ENCODE data around the gene RAPH1.

Gene RAPH1

GRCh38 chr2:203535078-203535783, at the start of gene RAPH1:
Gene RAPH1 (minus strand): TSS chr2:203535301. CDS start chr2:203495353, 39,948 bp downstream.
- DNase-seq = peak; percentile 79

DNA sequence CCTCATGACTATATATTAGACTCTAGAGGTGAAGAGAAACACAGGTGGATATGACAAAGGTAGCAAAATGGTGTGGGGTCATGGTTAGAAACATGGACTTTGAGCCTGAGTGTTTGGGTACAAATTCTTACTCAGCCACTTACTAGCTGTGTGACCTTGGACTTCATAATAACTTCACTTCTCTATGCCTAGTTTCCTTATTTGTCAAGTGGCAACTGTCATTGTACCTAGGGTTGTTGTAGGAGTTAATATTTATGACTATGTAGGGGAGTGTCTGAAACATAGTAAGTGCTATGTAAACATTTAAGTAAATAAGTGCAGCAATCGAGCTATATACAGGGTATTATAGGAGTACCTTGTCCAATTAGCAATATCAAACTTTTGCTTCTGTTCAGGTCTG, 49.7 kb upstream of the RAPH1 start:
- DNase-seq = peak; percentile 49

DNA sequence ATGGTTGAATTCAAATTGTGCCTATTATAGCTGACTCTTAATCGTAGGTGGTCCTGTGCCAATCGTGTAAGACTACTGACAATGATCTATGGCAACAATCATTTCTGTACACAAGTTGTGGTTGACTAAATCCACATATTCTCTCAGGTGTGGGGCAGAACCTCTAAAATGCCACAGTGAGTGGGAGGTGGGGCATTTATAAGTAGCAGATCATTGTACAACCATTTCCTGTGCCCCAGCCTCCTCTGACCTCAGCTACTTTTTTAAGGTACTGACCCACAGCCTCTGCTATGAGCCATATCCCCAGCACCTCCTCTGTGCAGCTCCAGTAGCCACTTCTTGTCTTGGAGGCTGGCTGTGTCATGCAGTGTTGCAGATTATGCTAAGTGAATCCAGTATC, 48.6 kb upstream of the RAPH1 start:
- DNase-seq = peak; percentile 87

- DNase-seq = no peak
Observed at GRCh38 chr2:203583084-203583695, 48.1 kb upstream of the RAPH1 start.

DNA sequence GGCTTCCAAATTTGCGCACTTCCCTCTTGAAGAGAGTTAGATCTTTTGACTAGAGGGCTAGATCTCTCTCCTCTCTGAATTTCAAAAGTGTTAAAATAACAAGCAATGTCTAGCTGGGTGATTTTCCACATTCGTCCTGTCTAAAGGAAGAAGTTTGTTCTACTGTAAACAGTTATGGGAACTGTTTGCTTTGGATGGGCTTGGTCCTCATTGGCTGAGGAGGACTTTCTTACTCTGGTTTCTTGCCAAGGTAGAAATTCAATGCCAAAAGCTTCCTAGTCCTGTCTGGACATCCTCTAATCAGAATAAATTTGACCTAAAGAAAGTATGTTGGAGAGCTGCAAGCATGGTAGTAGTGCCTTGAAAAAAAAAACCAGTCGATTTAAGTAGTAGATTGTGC, 47.4 kb upstream of the RAPH1 start:
- no peak for DNase-seq

GRCh38 chr2:203580844-203581243, 45.7 kb upstream of the RAPH1 start:
- no peak for DNase-seq

GRCh38 chr2:203579730-203580129, 44.6 kb upstream of the RAPH1 start:
- DNase-seq = no peak

DNA sequence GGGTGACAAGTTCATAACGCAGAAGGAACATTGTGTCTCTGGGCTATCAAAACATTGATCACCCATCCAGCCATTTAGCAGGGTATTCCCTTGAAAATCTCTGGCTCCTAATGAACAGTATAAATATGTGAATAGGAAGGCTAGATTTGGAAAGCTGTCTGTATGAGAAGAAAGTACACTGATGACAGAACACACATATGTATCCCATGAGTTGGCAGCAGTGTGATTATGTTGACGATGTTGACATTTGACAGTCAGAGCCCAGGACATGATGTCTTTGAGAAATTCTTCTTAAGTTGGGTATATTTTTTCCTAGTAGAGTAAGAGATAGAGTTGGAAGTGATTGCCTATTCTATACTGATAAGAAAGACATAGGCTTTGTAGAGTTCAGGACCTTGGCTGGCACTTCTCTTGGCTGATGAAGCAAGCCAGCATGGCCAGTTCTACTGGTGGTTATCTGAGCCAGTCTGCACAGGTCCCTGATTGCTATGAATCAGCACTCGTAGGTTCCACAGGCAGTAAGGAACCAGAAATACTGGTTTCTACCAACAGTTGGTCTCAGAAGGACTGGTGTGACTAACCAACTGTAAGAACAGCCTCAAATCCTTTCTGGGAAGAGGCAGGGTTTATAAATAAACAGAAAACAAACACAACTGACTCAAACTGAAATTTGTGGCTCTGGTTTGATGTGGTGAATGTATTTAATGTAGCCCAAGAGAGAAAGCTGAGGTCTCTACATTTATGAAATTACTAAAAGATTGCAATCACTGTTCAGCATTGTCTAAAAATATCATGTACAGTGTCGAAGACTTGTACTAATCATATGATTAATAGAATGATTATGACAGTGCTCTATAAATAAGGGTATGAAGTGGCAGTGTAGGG, 43.9 kb upstream of the RAPH1 start:
- DNase-seq = peak; percentile 97

- DNase-seq = no peak
Observed at GRCh38 chr2:203574824-203575223, 39.7 kb upstream of the RAPH1 start.

DNA sequence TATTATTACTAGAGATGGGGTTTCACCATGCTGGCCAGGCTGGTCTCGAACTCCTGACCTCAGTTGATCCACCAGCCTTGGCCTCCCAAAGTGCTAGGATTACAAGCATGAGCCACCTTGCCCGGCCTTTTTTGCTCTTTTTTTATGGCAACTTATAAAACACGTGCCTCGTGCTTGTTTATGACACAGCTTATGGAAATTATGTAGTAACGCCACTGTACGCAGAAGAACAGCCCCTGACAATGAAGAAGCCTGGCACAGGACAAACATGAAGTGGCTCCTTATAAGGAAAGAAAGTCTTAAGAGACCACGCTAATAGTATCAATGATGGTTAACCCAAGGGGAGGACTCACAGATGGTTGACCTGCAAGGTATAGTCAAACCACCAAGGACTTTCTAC, 37.2 kb upstream of the RAPH1 start:
- no peak for DNase-seq

DNA sequence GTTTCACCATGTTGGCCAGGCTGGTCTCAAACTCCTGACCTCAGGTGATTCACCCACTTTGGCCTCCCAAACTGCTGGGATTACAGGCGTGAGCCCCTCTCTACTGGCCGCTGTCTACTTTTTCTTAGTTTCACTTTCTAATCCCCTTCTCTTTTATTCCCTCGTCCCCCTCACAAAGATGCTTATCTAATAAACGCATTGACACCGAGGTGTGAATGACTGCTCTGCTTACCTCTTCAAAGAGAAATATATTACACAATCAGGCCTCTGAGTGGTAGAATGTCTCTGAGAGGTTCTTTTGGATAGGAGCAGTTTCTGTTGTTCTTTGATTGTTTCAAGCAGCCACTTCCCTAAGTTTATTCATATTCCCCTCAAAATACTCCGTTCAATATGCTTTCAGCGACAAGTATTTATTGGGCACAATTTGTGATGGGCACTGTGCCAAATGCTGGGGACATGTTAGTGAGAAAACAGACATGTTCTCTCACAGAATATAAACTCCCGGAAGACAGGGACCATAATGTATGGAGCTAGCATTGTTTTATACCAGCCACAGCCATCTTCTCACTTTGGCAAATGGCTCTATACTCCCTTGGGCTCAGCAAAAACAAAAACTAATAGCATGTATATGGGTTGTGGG, 34.7 kb upstream of the RAPH1 start:
- no peak for DNase-seq

- DNase-seq = no peak
Observed at GRCh38 chr2:203567691-203568090, 32.6 kb upstream of the RAPH1 start.

GRCh38 chr2:203566161-203566560, 31.1 kb upstream of the RAPH1 start:
- no peak for DNase-seq

GRCh38 chr2:203565076-203565475, 30.0 kb upstream of the RAPH1 start:
- DNase-seq = no peak

- no peak for DNase-seq
Observed at GRCh38 chr2:203562268-203562667, 27.2 kb upstream of the RAPH1 start.

DNA sequence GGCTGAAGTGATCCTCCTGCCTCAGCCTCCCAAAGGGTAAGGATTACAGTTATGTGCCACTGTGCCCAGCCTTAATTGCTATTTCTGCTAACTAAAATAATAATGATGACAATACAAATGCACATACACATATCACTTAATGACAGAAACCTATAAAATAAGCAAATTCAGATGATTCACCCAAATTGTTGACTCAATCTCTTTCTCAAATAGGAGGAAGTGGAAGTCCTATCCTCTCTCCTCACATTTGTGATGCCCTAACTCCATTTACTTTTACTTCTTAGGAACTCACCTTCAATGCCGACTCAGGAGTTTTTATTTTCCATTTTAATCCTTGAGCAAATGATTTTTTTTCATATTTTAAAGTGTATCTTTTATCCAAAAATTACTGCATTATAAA, 24.5 kb upstream of the RAPH1 start:
- no peak for DNase-seq

GRCh38 chr2:203553784-203554183, 18.7 kb upstream of the RAPH1 start:
- DNase-seq = no peak

- no peak for DNase-seq
Observed at GRCh38 chr2:203551778-203552177, 16.7 kb upstream of the RAPH1 start.

DNA sequence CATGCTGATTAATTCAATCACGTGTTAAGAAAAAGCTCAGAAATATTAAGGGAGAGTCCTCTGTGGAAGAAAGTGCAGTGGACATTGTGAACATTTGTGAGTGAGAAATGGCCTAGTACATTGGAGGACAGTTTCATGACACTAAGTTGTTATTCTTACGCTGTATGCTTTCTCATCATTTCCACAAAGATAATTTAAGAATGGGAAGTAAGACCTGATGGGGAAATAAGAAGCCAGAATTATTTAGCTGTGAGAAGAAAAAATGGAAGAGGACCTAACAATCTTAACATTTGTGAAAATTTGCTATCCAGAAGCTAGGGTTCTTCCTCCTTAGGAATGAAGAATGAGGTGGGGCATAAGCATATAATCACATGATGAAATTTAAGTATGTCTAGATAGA, 15.2 kb upstream of the RAPH1 start:
- DNase-seq = no peak

- no peak for DNase-seq
Observed at GRCh38 chr2:203549406-203549805, 14.3 kb upstream of the RAPH1 start.

DNA sequence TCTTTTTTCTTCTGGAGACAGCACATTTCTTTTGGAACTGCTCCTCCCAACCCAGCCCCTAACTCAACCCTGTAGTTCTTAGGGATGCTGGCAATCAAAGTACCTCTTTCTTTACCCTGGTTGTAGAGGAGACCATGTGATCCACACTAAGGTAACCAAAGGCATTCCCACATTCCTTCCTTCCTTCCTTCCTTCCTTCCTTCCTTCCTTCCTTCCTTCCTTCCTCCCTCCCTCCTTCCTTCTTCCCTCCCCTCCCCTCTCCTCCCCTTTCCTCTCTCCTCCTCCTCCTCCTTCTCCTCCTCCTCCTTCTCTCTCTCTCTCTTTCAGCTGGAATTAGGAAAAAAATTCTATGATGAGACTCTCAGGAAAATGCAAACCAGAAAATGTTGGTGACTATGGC, 13.8 kb upstream of the RAPH1 start:
- DNase-seq = no peak

GRCh38 chr2:203547356-203547755, 12.3 kb upstream of the RAPH1 start:
- no peak for DNase-seq

DNA sequence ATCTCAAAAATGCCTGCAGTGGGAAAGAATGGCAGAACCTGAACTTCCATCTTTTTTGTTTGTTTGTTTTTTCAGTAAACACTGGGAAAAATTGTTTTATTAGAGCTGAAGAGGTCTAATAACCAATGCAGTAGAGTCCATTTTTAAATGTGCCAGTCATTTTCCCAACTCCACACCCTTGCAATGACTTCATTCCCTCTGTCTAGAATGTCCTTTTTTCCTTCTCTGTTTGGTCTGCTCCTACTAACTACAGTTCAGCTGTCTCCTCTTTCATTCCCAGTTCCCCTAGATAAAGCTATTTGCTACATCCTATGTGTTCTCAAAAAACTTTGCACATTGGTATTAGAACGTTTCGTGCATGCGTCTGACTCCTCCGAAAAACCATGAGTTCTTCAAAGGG, 9.3 kb upstream of the RAPH1 start:
- no peak for DNase-seq
